ENCODE measurements around the gene IGLL5. TPM values are rescaled to one million over a fixed set of nuclear protein-coding genes. Genes with fewer than 3 reads are reported as not detected.
A peak's percentile ranks its signal among the peaks of the same experiment; 100 is the strongest.

Gene IGLL5
- total RNA-seq, 1 donor from 2014 or later, result not detected

DNA sequence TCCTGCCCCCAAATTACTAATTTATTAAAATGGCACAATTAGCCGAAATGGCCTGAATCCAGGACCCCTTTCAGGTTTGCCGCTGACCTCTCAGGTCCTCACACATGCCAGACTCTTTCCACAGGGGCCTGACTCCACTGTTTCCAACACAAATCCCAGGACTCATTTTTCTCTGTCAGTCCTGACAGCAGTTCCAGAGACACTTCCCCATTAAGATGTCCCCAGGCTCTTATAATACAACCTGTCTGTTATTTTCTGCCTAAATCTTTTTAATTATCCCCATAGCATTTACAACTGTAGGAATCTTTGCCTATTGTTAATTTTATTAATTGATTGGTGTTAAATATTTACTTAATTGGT is 9.4 kb upstream of the IGLL5 start:
- Mint-ChIP-seq H3K4me1 (ENCODE audit: low read depth) (peaks cover 1% of the 10 kb centered on the region), H3K27ac (peak overlapping the region; percentile 37), H3K4me3 (ENCODE audit: low read depth) (no peak overlapping the region), H3K27me3 (no peaks in the 10 kb centered on the region), H3K36me3 (ENCODE audit: insufficient read depth) (no peaks in the 10 kb centered on the region), H3K9me3 (ENCODE audit: low read depth) (no peaks in the 10 kb centered on the region)
- no peak for DNase-seq (ENCODE audit: low spot score, unreplicated experiment)
- TF ChIP-seq, protein P1, sequence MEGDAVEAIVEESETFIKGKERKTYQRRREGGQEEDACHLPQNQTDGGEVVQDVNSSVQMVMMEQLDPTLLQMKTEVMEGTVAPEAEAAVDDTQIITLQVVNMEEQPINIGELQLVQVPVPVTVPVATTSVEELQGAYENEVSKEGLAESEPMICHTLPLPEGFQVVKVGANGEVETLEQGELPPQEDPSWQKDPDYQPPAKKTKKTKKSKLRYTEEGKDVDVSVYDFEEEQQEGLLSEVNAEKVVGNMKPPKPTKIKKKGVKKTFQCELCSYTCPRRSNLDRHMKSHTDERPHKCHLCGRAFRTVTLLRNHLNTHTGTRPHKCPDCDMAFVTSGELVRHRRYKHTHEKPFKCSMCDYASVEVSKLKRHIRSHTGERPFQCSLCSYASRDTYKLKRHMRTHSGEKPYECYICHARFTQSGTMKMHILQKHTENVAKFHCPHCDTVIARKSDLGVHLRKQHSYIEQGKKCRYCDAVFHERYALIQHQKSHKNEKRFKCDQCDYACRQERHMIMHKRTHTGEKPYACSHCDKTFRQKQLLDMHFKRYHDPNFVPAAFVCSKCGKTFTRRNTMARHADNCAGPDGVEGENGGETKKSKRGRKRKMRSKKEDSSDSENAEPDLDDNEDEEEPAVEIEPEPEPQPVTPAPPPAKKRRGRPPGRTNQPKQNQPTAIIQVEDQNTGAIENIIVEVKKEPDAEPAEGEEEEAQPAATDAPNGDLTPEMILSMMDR (IDR thresholded peaks at IDR 0.05; ENCODE audit: unreplicated experiment), result no peak

DNA sequence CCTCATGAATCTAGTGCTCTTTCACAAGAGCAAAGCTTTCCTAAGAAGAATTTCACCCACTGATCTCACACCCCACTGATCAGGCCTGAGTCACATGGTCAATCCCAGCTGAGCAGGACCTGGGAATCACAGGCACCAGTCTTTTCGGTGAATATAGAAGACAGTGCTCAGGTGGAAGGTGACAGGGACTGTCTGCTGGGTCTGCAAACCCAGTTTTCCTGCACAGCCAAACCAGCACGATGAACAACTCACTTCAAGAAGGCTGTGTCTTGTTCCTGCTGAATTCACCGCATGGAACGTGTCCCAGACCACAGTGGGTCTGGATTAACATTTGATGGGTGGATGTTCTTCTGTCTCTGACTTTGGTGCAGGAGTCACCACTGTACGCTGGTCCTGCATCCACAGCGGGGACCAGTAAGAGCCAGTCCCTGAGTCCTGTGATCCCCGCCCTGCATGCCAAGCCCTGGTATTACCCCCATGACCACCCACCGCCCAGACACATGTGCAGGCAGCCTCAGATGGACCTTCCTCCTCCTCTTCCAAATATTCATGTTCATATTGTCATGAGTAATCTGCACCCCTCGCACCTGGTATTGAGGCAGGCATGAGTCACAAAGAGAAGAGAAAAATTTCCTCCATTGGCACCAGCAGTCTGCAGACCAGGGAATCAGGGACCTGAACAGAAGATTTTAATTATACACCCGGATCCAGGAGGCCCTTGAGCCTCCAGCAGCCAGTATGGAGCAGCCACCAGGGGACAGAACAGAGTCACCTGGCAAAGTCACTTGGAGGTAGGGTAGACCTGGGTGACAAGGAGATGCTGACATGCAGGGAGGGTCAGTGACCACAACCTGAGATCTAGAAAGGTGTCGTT is 8.6 kb upstream of the IGLL5 start:
- Mint-ChIP-seq H3K27ac (no peak overlapping the region), H3K27me3 (no peaks in the 10 kb centered on the region), H3K4me1 (ENCODE audit: low read depth) (peaks cover 1% of the 10 kb centered on the region), H3K9me3 (ENCODE audit: low read depth) (no peaks in the 10 kb centered on the region), H3K36me3 (ENCODE audit: insufficient read depth) (no peaks in the 10 kb centered on the region), H3K4me3 (ENCODE audit: low read depth) (no peak overlapping the region)
- no peak for DNase-seq (ENCODE audit: low spot score, unreplicated experiment)
- TF ChIP-seq, protein P1 (IDR thresholded peaks at IDR 0.05; ENCODE audit: unreplicated experiment), result peak; percentile 7

GRCh38 chr22:22879675-22880155 is 7.9 kb upstream of the IGLL5 start:
- no peak for DNase-seq (ENCODE audit: low spot score, unreplicated experiment)
- peaks cover 1% of the 10 kb centered on the region for H3K4me1 Mint-ChIP-seq (ENCODE audit: low read depth)
- no peaks in the 10 kb centered on the region for H3K9me3 Mint-ChIP-seq (ENCODE audit: low read depth)
- TF ChIP-seq, protein P1 (IDR thresholded peaks at IDR 0.05; ENCODE audit: unreplicated experiment), result no peak
- no peaks in the 10 kb centered on the region for H3K36me3 Mint-ChIP-seq (ENCODE audit: insufficient read depth)
- no peaks in the 10 kb centered on the region for H3K27me3 Mint-ChIP-seq
- no peak overlapping the region for H3K27ac Mint-ChIP-seq
- H3K4me3 Mint-ChIP-seq (ENCODE audit: low read depth), result no peak overlapping the region

GRCh38 chr22:22880645-22881044 is 7.0 kb upstream of the IGLL5 start:
- H3K4me1 Mint-ChIP-seq (ENCODE audit: low read depth), result peaks cover 1% of the 10 kb centered on the region
- H3K4me3 Mint-ChIP-seq (ENCODE audit: low read depth), result no peak overlapping the region
- peaks cover 3% of the 10 kb centered on the region for H3K27me3 Mint-ChIP-seq
- TF ChIP-seq, protein P1 (IDR thresholded peaks at IDR 0.05; ENCODE audit: unreplicated experiment), result no peak
- H3K36me3 Mint-ChIP-seq (ENCODE audit: insufficient read depth), result no peaks in the 10 kb centered on the region
- DNase-seq (ENCODE audit: low spot score, unreplicated experiment), result no peak
- no peak overlapping the region for H3K27ac Mint-ChIP-seq
- H3K9me3 Mint-ChIP-seq (ENCODE audit: low read depth), result no peaks in the 10 kb centered on the region

DNA sequence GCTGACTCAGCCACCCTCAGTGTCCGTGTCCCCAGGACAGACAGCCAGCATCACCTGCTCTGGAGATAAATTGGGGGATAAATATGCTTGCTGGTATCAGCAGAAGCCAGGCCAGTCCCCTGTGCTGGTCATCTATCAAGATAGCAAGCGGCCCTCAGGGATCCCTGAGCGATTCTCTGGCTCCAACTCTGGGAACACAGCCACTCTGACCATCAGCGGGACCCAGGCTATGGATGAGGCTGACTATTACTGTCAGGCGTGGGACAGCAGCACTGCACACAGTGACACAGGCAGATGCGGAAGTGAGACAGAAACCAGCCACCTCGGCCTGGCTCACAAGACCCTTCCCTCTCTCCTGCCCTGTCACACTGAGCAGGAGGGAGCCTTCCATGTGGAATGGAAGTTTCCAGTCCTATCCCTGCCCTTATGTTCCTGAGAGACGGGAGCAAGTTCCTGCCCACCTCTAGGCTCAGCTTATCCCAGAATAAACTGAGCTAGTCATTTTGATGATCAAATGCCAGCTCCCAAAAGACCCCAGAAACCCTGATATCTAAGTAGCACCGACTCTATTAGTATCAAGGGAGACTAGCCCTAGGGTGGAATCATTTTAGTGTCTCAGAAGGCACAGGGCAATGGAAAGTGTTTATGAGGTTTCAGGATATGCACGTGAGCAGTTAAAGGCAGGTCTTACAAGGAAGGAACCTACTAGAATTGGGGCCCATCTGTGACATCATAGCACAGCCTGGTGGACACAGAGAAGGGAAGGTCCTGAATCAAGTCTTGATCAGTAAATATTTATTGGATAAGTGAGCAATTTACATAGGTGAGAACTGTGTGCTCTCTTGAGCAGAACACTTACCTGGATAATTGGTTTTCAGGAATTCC is 6.3 kb upstream of the IGLL5 start:
- no peak for DNase-seq (ENCODE audit: low spot score, unreplicated experiment)
- H3K27me3 Mint-ChIP-seq, result peaks cover 10% of the 10 kb centered on the region

More for the DNA sequence above, 6.3 kb upstream of the IGLL5 start:
- TF ChIP-seq, protein P1 (IDR thresholded peaks at IDR 0.05; ENCODE audit: unreplicated experiment), result no peak
- Mint-ChIP-seq H3K4me1 (ENCODE audit: low read depth) (peaks cover 1% of the 10 kb centered on the region), H3K4me3 (ENCODE audit: low read depth) (no peak overlapping the region), H3K27ac (peak overlapping the region; percentile 13), H3K9me3 (ENCODE audit: low read depth) (no peaks in the 10 kb centered on the region), H3K36me3 (ENCODE audit: insufficient read depth) (no peaks in the 10 kb centered on the region)

Measured in progenitor cell of endocrine pancreas (in vitro differentiated cells).